Caki2 (cell line): ENCODE measurements around the gene CYTIP. TPM values are rescaled to one million over a fixed set of nuclear protein-coding genes. Genes with fewer than 3 reads are reported as not detected.

Experiments
- DNase-seq: peaks from one replicate; pipeline ENCODE4 v3.0.0-alpha.2; 2015; ENCODE audit warnings: low read depth
- in situ Hi-C: cut with HindIII; loops from 2 replicates; pipeline ENCODE4 v1.10.0; 2016; ENCODE audit warnings: low sequenced_read_pairs, low pct_unique_long_range_greater_than_20kb, mixed read lengths
- total RNA-seq: library from RNA; depleted of rRNA; stranded (reverse); fragments of >200 nt; shearing (Covaris generic); gene quantifications from 2 replicates; pipeline ENCODE4 v1.2.3, GENCODE V29; 2014; ENCODE audit warnings: low replicate concordance

The CYTIP gene
- total RNA-seq, 1 experiment from 2014 or later: 0.07 TPM

DNA sequence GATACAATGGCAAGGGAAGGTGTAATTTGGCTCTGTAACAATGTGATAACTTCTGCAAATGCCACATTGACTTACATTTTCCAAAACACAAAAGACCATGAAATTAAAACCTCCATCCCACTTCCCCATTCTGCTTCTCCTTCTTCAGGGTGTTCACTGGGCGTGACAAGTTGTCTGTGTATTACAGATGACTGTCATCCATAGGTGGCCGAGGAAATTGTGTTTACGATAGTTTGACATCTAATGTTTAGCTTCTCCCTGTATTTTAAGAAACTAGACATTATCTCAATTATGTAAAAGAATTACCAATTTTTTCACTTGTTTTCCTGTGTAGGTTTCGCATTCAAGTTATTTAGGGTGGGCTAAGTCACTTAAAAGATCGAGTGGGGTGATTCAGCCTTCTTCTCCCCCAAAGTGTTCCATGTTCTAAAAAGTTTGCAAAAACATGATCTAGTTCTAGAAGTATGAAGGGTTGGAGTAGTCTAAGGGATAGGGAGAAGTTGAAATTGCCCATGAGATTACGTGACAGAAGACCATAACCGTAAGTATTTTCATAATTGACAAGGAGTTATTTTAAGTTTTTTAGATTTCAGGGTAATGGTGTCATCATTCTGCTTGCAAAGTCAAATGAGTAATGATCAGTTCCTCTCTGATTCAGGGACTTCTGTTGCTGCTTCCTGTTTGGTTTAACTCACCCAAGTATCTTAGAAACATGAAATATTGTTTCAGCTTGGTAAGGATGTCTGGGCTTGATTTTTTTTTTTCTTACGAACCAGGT lies 25.2 kb upstream of the CYTIP start:
- in situ Hi-C loops: no loop called here
- DNase-seq: no peak

DNA sequence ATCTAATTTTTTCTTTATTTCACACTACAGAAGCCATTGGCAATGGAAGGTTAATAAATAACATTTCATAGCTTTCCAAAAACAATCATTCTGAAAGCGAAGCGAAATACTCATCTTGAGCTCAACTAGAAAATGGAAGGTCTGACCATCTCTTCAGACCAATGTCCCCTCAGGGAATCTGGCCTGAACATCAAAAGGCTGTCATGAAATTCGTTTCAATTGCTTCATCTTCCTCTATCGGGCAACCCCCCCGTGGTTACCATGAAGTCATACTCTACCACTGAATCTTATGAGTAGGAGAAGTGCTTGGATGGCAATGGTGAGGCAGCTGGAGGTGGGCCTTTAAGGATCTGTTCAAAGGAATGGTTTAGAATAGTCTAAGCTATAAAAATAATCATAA lies 22.9 kb upstream of the CYTIP start:
- no peak for DNase-seq
- in situ Hi-C loops: no loop called here

DNA sequence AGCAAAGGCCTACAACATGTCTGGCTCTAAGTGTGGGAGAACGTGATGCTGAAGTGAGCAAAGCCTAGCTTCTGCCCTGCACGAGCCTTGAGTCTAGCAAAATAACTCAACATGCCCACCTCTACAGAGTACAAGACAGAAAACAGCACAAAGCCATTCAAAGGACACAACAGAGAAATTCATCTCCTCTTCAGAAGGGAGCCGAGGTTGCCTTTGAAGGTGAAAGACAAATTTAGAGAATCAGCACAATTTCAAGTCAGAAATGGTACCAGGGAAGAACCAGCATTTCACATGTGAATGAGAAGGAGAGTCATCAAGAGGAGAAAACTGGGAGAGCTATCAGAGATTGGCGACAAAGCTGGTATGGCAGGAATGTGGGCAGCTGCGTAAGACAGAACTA lies 21.7 kb upstream of the CYTIP start:
- no peak for DNase-seq
- in situ Hi-C loops: no loop called here

DNA sequence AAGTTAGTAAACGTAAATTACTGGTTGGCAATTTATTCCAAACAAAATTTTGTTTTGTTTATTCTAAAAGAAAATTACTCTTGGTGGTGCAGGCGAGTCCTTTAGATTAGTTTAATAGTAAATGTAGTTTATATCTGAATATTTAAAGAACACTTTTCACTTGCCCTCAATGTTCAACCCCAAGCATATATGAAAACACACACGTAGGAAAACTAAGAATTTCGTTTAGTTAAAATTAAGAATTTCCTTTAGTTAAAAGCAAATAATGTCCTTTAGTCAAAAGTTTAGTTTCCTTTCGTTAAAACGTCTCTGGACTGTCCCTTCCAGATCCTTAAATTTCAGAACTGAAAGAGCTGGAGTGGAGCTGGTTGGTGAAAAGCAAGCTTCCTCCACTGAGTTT lies 19.1 kb upstream of the CYTIP start:
- in situ Hi-C loops: no loop called here
- DNase-seq: no peak

- no peak for DNase-seq
- in situ Hi-C loops: no loop called here
These were observed 17.0 kb upstream of the CYTIP start for GRCh38 chr2:157460897-157461296.

- in situ Hi-C loops: no loop called here
- peak; percentile 80 for DNase-seq
These were observed 16.5 kb upstream of the CYTIP start for GRCh38 chr2:157460384-157460837.

DNA sequence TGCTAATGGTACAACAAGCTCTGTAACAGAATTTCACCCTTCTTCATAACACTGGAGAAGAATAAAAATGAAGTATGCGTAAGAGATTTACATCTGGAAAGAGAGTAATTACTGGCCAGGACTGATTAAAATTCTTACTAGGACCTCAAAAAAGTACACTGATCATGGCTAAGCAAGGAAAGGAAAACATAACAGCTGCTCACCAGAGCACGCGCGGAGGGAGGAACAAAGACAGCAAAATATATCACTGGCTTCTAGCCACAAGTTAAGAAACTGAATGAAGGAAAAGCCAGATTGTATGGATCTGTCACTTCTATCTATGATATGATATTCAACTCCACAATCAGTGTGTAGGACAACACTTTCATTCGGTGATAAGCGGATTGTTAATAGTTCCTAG lies 15.6 kb upstream of the CYTIP start:
- peak; percentile 8 for DNase-seq
- in situ Hi-C loops: no loop called here

GRCh38 chr2:157447741-157448140 lies 3.9 kb upstream of the CYTIP start:
- in situ Hi-C loops: no loop called here
- DNase-seq: no peak

DNA sequence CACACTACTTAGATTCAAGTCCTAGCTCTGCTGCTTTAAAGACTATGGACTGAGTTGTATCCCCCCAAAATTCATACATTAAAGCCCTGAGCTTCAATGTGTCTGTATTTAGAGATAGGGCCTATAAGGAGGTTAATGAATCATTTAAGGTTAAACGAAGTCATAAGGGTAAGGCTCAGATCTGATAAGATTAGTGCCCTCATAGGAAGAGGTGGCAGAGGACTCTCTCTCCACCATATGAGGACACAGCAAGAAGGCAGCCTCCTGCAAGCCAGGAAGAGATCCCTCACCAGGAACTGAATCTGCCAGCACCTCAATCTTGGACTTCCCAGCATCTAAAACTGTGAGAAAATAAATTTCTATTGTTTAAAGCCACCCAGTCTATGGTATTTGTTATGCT lies 3.1 kb upstream of the CYTIP start:
- no peak for DNase-seq
- in situ Hi-C loops: no loop called here

DNA sequence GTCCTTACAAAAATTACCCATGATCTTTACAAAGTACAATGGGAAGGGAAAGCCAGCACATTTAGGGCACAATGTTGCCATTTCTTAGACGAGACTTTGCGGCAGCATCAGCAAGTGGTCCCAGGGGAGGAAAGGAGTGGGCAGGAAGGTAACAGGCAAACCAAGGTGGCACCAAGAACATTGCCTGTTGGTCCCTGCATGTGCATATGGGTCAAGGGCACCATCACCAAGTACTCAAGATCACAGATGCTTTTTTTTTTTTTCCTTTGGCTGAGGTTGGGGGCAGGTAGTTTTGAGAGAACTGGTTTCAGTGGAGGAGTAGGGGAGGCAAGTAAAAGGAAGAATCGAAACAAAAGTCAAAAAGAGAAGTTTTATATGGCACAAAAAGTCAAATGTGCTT lies 752 bp upstream of the CYTIP start:
- in situ Hi-C loops: no loop called here

GRCh38 chr2:157443090-157443489 lies 799 bp downstream of the CYTIP start:
- in situ Hi-C loops: no loop called here
- DNase-seq: no peak

More for the DNA sequence above, 752 bp upstream of the CYTIP start:
- DNase-seq: no peak

DNA sequence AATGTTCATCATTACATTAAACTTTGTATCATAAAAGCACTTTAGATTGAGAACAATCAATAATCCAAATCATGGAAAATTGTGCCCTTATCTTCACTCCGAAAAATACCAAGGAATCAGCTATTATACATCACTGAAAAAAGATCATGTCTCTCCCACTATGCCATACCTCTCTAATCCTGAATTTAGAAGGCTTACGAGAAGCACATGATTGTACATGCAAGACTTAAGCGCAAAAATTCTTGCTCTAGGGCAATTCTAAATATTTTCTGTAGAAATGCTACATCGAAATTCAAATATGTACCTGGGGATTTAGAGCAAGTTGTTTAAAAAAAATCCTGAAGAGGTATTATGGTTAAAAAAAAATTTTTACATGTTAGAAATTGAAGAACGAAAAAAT lies 1.3 kb downstream of the CYTIP start:
- in situ Hi-C loops: no loop called here
- DNase-seq: no peak

GRCh38 chr2:157442191-157442590 lies 1.7 kb downstream of the CYTIP start:
- in situ Hi-C loops: no loop called here

DNA sequence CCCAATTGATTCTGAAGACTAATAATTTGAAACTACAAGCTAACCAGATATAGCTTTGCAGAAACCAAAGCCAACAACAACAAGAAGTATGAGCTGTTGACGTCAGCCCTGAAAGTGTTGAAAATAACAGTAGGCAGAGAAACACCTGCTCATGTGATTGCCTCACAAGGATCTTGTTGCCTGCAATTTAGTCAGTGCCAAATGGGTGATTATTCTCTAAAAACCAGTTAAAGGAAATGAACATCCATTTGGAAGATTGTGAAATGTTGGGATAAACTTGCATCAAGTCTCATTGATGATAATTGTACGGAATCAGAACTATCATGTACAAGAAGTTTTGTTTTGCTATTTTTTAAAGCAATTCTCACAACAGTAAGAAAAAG lies 2.8 kb downstream of the CYTIP start:
- no peak for DNase-seq
- in situ Hi-C loops: no loop called here

More at GRCh38 chr2:157442191-157442590, 1.7 kb downstream of the CYTIP start:
- no peak for DNase-seq

- no peak for DNase-seq
- in situ Hi-C loops: no loop called here
These were observed 3.4 kb downstream of the CYTIP start for GRCh38 chr2:157440404-157441071.

DNA sequence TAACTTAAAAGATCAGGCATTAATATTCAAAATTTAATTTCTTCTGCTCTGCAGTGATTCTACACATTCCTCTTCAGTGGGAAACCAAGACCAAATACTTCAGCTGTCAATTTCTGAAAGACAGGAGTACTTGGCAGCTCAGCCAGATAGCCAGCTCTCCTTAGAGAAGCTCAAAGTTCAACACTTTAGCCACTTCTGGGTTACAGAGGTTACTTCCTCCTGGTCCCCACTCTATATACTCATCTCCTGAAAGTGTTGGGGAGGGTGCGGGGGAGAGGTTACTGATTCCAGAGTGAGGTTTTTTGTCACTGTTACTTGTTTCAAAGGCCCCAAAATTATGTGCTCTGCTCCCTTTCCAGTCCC lies 4.1 kb downstream of the CYTIP start:
- DNase-seq: no peak
- in situ Hi-C loops: no loop called here

DNA sequence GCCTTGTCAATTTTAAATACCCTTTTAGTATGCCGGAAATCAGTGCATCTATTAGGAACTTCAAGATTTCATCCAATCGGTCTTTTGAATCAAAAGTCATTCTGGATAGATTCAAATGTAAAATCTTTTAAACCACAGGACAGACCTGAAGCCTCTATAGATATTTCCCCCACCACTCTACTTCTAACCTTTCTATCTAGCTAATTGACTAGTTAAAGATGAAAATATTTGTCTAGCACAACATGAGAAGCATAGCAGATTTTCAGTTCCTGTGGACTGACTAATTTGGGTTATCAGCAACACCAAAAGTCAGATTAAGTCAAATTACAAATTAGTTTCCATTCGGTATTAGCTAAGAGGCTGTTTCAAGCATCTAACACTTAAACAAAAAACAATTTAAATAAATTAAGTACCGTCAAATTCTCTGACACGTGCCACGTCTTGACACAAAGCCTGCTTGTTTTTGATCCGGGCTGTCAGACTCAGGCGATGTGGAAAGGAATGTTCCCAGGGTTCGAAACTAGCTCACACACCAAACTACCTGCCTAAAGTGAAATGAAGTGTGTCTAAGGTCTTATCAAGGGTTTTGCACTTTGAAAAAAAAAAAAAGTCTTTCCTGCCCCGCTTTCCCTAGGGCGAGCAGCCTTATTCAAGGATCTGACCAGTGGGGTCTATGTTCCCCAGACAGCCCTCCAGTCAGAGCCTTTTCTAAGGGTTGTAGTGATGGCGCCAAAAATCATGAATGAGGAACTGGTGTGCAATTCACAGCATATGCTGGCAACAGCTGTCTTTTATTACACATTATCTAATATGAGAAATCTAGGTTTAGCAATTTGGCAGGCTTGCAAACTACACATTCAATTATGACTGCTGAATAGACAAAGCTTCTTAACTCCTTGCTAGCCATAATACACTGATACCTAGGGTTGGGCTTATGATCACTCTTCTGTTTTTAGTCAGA lies 4.7 kb downstream of the CYTIP start:
- no peak for DNase-seq
- in situ Hi-C loops: no loop called here

- in situ Hi-C loops: no loop called here
- DNase-seq: no peak
These were observed 10.5 kb downstream of the CYTIP start for GRCh38 chr2:157433394-157433793.
